A673 (cell line): ENCODE measurements around the gene DCLK2. TPM values are rescaled to one million over a fixed set of nuclear protein-coding genes. Genes with fewer than 3 reads are reported as not detected.

Experiments
- BruUV-seq: library from RNA; stranded (reverse); fragments of 400-500 nt; replicated peaks from 2 replicates; lab custom pipeline; 2021; lab: Mats Ljungman, UMichigan
- CTCF ChIA-PET: fragments of 300-600 bp; sonication (Branson Sonifier 250); formaldehyde crosslinking; loops from one replicate; lab custom pipeline; 2022; ENCODE audit warnings: antibody characterized with exemption; lab: Charles Lee
- POLR2A ChIA-PET: fragments of 300-600 bp; sonication (Branson Sonifier 250); formaldehyde crosslinking; loops from one replicate; lab custom pipeline; 2022; ENCODE audit warnings: antibody characterized with exemption; ENCODE audit not compliant: low non-redundant PET; lab: Charles Lee
- DNase-seq: peaks from one replicate; pipeline ENCODE4 v3.0.0-alpha.2; 2015; ENCODE audit warnings: low spot score
- H3K27ac ChIP-seq: fragments of 200-600 bp; sonication (generic); 2 replicates; pipeline ENCODE4 v1.5.1; 2016; ENCODE audit warnings: mixed run types, low read depth, mild to moderate bottlenecking, mixed read lengths, antibody characterized with exemption, low read length; ENCODE audit not compliant: poor library complexity, severe bottlenecking
- H3K27me3 ChIP-seq: fragments of 200-600 bp; sonication (generic); replicated peaks from 2 replicates; pipeline ENCODE4 v1.6.1; 2017; ENCODE audit warnings: mixed run types, low read depth, mild to moderate bottlenecking, mixed read lengths, antibody characterized with exemption, low read length; ENCODE audit not compliant: insufficient read depth, poor library complexity
- H3K36me3 ChIP-seq: fragments of 200-600 bp; sonication (generic); 2 replicates; pipeline ENCODE4 v1.6.1; 2016; ENCODE audit warnings: mixed run types, mild to moderate bottlenecking, mixed read lengths, antibody characterized with exemption, low read length; ENCODE audit not compliant: insufficient read depth, poor library complexity, severe bottlenecking
- H3K4me1 ChIP-seq: fragments of 200-600 bp; sonication (generic); 2 replicates; pipeline ENCODE4 v1.6.1; 2017; ENCODE audit warnings: mixed run types, mild to moderate bottlenecking, mixed read lengths, antibody characterized with exemption, low read length; ENCODE audit not compliant: insufficient read depth, poor library complexity, severe bottlenecking
- H3K4me3 ChIP-seq: fragments of 200-600 bp; sonication (generic); 2 replicates; pipeline ENCODE4 v1.5.1; 2016; ENCODE audit warnings: low read depth, mixed run types, mild to moderate bottlenecking, mixed read lengths, low read length; ENCODE audit not compliant: poor library complexity, severe bottlenecking
- H3K9me3 ChIP-seq: fragments of 200-600 bp; sonication (generic); 2 replicates; pipeline ENCODE4 v1.6.1; 2016; ENCODE audit warnings: mixed run types, low read depth, mild to moderate bottlenecking, mixed read lengths, antibody characterized with exemption, low read length; ENCODE audit not compliant: poor library complexity, severe bottlenecking
- EZH2 ChIP-seq: fragments of 200-600 bp; sonication (generic); IDR thresholded peaks from 2 replicates; pipeline ENCODE4 v1.6.1; 2017; ENCODE audit warnings: borderline replicate concordance, low read depth, mild to moderate bottlenecking, mixed read lengths, antibody characterized with exemption, low read length; ENCODE audit not compliant: poor library complexity, severe bottlenecking
- intact Hi-C: fragments of 100-400 bp; cut with micrococcal nuclease; formaldehyde crosslinking; loops from one replicate; pipeline ENCODE4 v1.10.0; 2022; ENCODE audit not compliant: unreplicated experiment
- total RNA-seq: library from RNA; stranded (reverse); gene quantifications from 2 replicates; pipeline ENCODE4 v1.2.3, GENCODE V29; 2021
- TF ChIP-seq, protein P1 (sequence below): fragments of 300-800, 200-600 bp; sonication (generic); conservative IDR thresholded peaks from 2 replicates; pipeline ENCODE4 v1.5.1; 2017; ENCODE audit warnings: low read depth, mild to moderate bottlenecking, antibody characterized with exemption, low read length, moderate library complexity, mixed read lengths

DCLK2 gene
- total RNA-seq, 1 experiment from 2014 or later = 4.9 TPM

DNA sequence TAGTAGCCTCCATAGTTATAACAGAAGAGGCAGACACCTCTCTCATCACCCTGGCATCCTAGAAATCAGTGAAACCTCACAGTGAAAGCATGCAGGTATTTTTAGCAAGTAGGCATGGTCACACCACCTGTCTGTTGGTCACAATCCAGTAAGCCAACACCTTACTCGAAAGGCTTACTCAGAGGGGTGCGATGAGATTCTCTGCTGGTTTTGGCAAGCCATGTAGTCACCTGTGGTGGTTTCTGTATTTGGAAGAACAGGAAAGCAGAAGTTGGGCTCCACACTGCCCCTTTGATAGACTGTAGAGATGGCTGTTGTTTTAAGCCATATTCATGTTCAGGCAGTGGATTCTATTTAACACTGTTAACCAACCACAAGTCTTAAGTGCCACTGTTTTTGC, 134.7 kb downstream of the DCLK2 start:
- intact Hi-C loops = loop anchor here (10.0 kb wide), 1 partner anchor 108 kb away; no protein-coding TSS in a partner anchor
- Histone ChIP-seq H3K27me3 (no peaks in the 10 kb centered on the region), H3K27ac (no peak overlapping the region), H3K4me1 (peaks cover 23% of the 10 kb centered on the region), H3K4me3 (no peak overlapping the region), H3K9me3 (no peaks in the 10 kb centered on the region), H3K36me3 (no peaks in the 10 kb centered on the region)
- POLR2A ChIA-PET = no interaction called here
- DNase-seq = no peak
- no TSS peak for BruUV-seq
- TF ChIP-seq, protein P1, sequence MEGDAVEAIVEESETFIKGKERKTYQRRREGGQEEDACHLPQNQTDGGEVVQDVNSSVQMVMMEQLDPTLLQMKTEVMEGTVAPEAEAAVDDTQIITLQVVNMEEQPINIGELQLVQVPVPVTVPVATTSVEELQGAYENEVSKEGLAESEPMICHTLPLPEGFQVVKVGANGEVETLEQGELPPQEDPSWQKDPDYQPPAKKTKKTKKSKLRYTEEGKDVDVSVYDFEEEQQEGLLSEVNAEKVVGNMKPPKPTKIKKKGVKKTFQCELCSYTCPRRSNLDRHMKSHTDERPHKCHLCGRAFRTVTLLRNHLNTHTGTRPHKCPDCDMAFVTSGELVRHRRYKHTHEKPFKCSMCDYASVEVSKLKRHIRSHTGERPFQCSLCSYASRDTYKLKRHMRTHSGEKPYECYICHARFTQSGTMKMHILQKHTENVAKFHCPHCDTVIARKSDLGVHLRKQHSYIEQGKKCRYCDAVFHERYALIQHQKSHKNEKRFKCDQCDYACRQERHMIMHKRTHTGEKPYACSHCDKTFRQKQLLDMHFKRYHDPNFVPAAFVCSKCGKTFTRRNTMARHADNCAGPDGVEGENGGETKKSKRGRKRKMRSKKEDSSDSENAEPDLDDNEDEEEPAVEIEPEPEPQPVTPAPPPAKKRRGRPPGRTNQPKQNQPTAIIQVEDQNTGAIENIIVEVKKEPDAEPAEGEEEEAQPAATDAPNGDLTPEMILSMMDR = no peak
- TF ChIP-seq EZH2 = no peak
- CTCF ChIA-PET = no interaction called here

GRCh38 chr4:150215601-150216000, 137.4 kb downstream of the DCLK2 start:
- ChIA-PET POLR2A (no interaction called here), CTCF (no interaction called here)
- BruUV-seq = no TSS peak
- no peaks in the 10 kb centered on the region for H3K9me3 ChIP-seq
- H3K27ac ChIP-seq = no peak overlapping the region
- H3K27me3 ChIP-seq = no peaks in the 10 kb centered on the region
- H3K4me1 ChIP-seq = peaks cover 26% of the 10 kb centered on the region
- H3K36me3 ChIP-seq = no peaks in the 10 kb centered on the region
- intact Hi-C loops = loop anchor here (5.0 to 10.0 kb wide), 2 partner anchors 111 to 218 kb away; no protein-coding TSS in a partner anchor
- H3K4me3 ChIP-seq = no peak overlapping the region
- DNase-seq = no peak
- TF ChIP-seq, protein P1 = no peak
- no peak for TF ChIP-seq EZH2

- no peak overlapping the region for H3K27ac ChIP-seq
- H3K4me1 ChIP-seq = peaks cover 20% of the 10 kb centered on the region
- BruUV-seq = no TSS peak
- no peaks in the 10 kb centered on the region for H3K27me3 ChIP-seq
- intact Hi-C loops = loop anchor here (2.0 to 10.0 kb wide), 3 partner anchors 112 to 219 kb away; no protein-coding TSS in a partner anchor
- H3K36me3 ChIP-seq = no peaks in the 10 kb centered on the region
- ChIA-PET CTCF (interaction anchor here (0.7 to 1.6 kb wide), 7 partner anchors 14 to 320 kb away, joined by 3 to 5 read pairs (median 3); no protein-coding TSS in a partner anchor), POLR2A (no interaction called here)
- no peaks in the 10 kb centered on the region for H3K9me3 ChIP-seq
- no peak overlapping the region for H3K4me3 ChIP-seq
- DNase-seq = peak; percentile 32
- TF ChIP-seq, protein P1 = no peak
- TF ChIP-seq EZH2 = no peak
Observed at GRCh38 chr4:150216726-150217125, 138.5 kb downstream of the DCLK2 start.
